ENCODE data around the gene ITIH5.

GRCh38 chr10:7577579-7577978 lies 89.2 kb downstream of the ITIH5 start:
- TF ChIP-seq POLR2A (IDR thresholded peaks at IDR 0.05; ENCODE audit: extremely low read depth, insufficient read length) (no peak), CTCF (IDR thresholded peaks at IDR 0.05; ENCODE audit: low read depth, low read length) (no peak), MYC (IDR thresholded peaks at IDR 0.05; ENCODE audit: low read depth, low read length) (no peak), MAX (IDR thresholded peaks at IDR 0.05; ENCODE audit: low read depth, low read length) (no peak)

All from NB4 (cell line).